Measurements from ENCODE around the gene ART1.
"Not testable (repeated sequence)": the region's sequence is repeated elsewhere in the genome, so short reads cannot be mapped to it uniquely, and the experiment has no call there.

DNA sequence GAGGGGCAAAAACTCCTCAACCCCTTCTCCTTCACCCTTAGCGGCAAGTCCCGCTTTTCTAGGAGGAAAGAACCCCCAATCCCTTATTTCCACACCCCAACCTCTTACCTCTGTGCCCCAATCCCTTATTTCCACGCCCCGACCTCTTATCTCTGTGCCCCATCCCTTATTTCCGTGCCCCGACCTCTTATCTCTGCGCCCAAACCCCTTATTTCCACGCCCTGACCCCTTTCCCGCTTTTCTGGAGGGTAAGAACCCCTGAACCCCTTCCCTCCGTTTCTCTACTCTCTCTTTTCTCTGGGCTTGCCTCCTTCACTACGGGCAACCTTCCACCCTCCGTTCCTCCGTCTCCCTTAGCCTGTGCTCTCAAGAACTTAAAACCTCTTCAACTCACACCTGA, 3.9 kb downstream of the ART1 start:
- not testable (repeated sequence) for TF ChIP-seq YY1 (IDR thresholded peaks at IDR 0.05; ENCODE audit: insufficient read depth, insufficient read length); SUZ12 (IDR thresholded peaks at IDR 0.05; ENCODE audit: extremely low read depth, insufficient read depth, insufficient read length); ZNF274 (IDR thresholded peaks at IDR 0.05; ENCODE audit: low read depth, low read length)

Data from NT2/D1 (cell line).